Tibial nerve (tissue), 4 donors: ENCODE results near the gene FEZF1. TPM values are rescaled to one million over a fixed set of nuclear protein-coding genes. Genes with fewer than 3 reads are reported as not detected.

Source experiments
- DNase-seq, 2 donors: peaks; one replicate each; pipeline ENCODE4 v3.0.0-alpha.2; 2019; ENCODE audit warnings: low spot score in 2 of 2
- H3K27ac ChIP-seq, 4 donors: fragments of 200-600 bp; sonication (generic) in 3 of 4; one replicate each; pipeline ENCODE4 v1.5.1; 2017 to 2019; ENCODE audit warnings: mild to moderate bottlenecking in 1 of 4
- H3K27me3 ChIP-seq, 2 donors: fragments of 200-600 bp; sonication (generic) in 1 of 2; one replicate each; pipeline versions ENCODE4 v1.5.1 to v1.6.0; 2017 to 2019
- H3K36me3 ChIP-seq, 3 donors: fragments of 200-600 bp; sonication (generic); one replicate each; pipeline ENCODE4 v1.5.1; 2018 to 2019
- H3K4me1 ChIP-seq, 4 donors: fragments of 200-600 bp; sonication (generic) in 3 of 4; one replicate each; pipeline ENCODE4 v1.5.1; 2017 to 2019
- H3K4me3 ChIP-seq, 4 donors: fragments of 200-600 bp; sonication (generic) in 3 of 4; one replicate each; pipeline ENCODE4 v1.5.1; 2017 to 2019; ENCODE audit warnings: mild to moderate bottlenecking in 1 of 4, moderate library complexity in 1 of 4
- H3K9me3 ChIP-seq, 4 donors: fragments of 200-600 bp; sonication (generic) in 3 of 4; one replicate each; pipeline ENCODE4 v1.5.1; 2017 to 2019
- CTCF ChIP-seq, 5 experiments: fragments of 200-600 bp in 3 of 5; fragments of 450-650 bp in 2 of 5; sonication (generic) in 3 of 5; IDR thresholded peaks; one replicate each; pipeline ENCODE4 v1.5.1; 2016 to 2019; ENCODE audit warnings: antibody characterized with exemption in 5 of 5, mild to moderate bottlenecking in 3 of 5, moderate library complexity in 2 of 5
- EP300 ChIP-seq, 2 donors: sonication (generic); formaldehyde crosslinking; IDR thresholded peaks; one replicate each; pipeline ENCODE4 v1.6.1; 2017; ENCODE audit warnings: antibody characterized with exemption in 2 of 2, mild to moderate bottlenecking in 1 of 2
- POLR2A ChIP-seq, 2 donors: fragments of 450-650 bp; IDR thresholded peaks; one replicate each; pipeline ENCODE4 v1.6.1; 2017; ENCODE audit warnings: antibody characterized with exemption in 2 of 2, mild to moderate bottlenecking in 2 of 2, moderate library complexity in 2 of 2
- WGBS, 2 donors: methylation state at CpG; one replicate each; pipeline ENCODE4 v1.1.5; 2018; 5-methylcytosine and 5-hydroxymethylcytosine counted together
- total RNA-seq, 4 donors: library from RNA; depleted of rRNA; stranded (reverse); fragments of >200 nt; gene quantifications; one replicate each; pipeline ENCODE4 v1.1.0, GENCODE V29; 2016

The FEZF1 gene
- total RNA-seq, 4 donors from 2014 or later, result 0.22 TPM; not detected in 3

DNA sequence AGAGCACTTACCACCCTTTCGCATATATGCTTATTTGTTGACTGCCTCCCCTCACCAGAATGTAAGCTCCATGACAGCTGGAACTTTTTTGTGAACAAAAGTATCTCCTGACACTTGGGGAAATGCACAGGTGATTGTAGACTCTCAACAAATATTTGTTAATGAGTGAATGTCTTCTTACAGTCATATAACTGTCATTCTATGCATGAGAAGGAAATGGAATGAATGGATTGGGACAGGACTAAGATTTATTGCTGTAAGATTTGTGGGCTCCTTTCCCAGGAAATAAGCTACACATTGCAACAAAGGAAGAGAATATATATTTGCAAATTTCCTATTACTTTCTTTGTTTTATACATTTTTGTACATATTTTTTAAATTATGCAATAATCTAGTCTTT is 48.5 kb downstream of the FEZF1 start:
- Histone ChIP-seq H3K27me3 (no peaks in the 10 kb centered on the region), H3K4me3 (no peak overlapping the region), H3K4me1 (no peaks in the 10 kb centered on the region), H3K27ac (no peak overlapping the region), H3K9me3 (no peaks in the 10 kb centered on the region), H3K36me3 (no peaks in the 10 kb centered on the region)
- no peak for TF ChIP-seq EP300 (IDR thresholded peaks at IDR 0.05)
- TF ChIP-seq POLR2A (IDR thresholded peaks at IDR 0.05), result no peak
- no peak for TF ChIP-seq CTCF (IDR thresholded peaks at IDR 0.05)
- WGBS, 2 donors, result 68 to 80% methylated on average over 1 of the region's 1 CpG
- no peak for DNase-seq

GRCh38 chr7:122255454-122255853 is 49.1 kb downstream of the FEZF1 start:
- no peak for DNase-seq
- 7 to 9% methylated on average over 1 of the region's 1 CpG for WGBS, 2 donors
- Histone ChIP-seq H3K27ac (no peak overlapping the region), H3K4me3 (no peak overlapping the region), H3K9me3 (no peaks in the 10 kb centered on the region), H3K27me3 (no peaks in the 10 kb centered on the region), H3K36me3 (no peaks in the 10 kb centered on the region), H3K4me1 (no peaks in the 10 kb centered on the region)
- no peak for TF ChIP-seq POLR2A (IDR thresholded peaks at IDR 0.05)
- no peak for TF ChIP-seq EP300 (IDR thresholded peaks at IDR 0.05)

Other genes with a start within 250 kb of the FEZF1 start
- gene AASS, start 160.5 kb downstream of the FEZF1 start, total RNA-seq, result 100 to 1,000 TPM; 141 to 231 (median 189) TPM